Measurements from ENCODE around the gene FIBP. TPM values are rescaled to one million over a fixed set of nuclear protein-coding genes. Genes with fewer than 3 reads are reported as not detected.
A peak's percentile ranks its signal among the peaks of the same experiment; 100 is the strongest.

The FIBP gene
- total and polyA plus RNA-seq, 2 of the 8 experiments (the other 6 are each of a cell fraction or from before 2014, with no cell fraction given) = 74.3 to 173 TPM

- Histone ChIP-seq H2BK20ac (ENCODE audit: low read length) (peak overlapping the region; percentile 83; the same call in 1 of the 2 replicates), H2BK12ac (ENCODE audit: low read depth, low read length) (peak overlapping the region; percentile 99), H3K27ac (ENCODE audit: low read depth, low read length) (peak overlapping the region; percentile 96), H3K79me2 (ENCODE audit: control insufficient read depth in 1 of 2, insufficient read depth in 2 of 2, low read length in 2 of 2) (peaks cover 15 to 31% of the 10 kb centered on the region in 2 experiments), H2AFZ (ENCODE audit: low read length) (no peak overlapping the region), H4K91ac (replicated peaks; ENCODE audit: insufficient read length, low read length) (peak overlapping the region; percentile 96), H2BK15ac (ENCODE audit: low read length) (peak overlapping the region; percentile 98; the same call in 1 of the 2 replicates), H3K4ac (replicated peaks; ENCODE audit: insufficient read length, low read depth, low read length) (peak overlapping the region; percentile 91), H3K36me3 (ENCODE audit: control insufficient read depth in 2 of 4, insufficient read depth in 4 of 4, low read length in 3 of 4) (peaks cover 15 to 25% (median 24%) of the 10 kb centered on the region in 4 experiments), H2BK120ac (replicated peaks; ENCODE audit: low read depth, low read length) (peak overlapping the region; percentile 65), H3K23ac (ENCODE audit: insufficient read length) (no peak overlapping the region), H3K9me3 (ENCODE audit: insufficient read depth in 2 of 2, low read depth in 1 of 2, low read length in 1 of 2) (no peaks in the 10 kb centered on the region), H4K8ac (ENCODE audit: extremely low read depth, insufficient read depth, low read length) (peak overlapping the region; percentile 97; the same call in 1 of the 2 replicates), H3K27me3 (replicated peaks in 1 of 4; ENCODE audit: control insufficient read depth in 3 of 4, extremely low read depth in 1 of 4, insufficient read depth in 3 of 4, low read length in 3 of 4) (no peaks in the 10 kb centered on the region), H2AK5ac (ENCODE audit: low read depth, low read length) (peak overlapping the region; percentile 84), H4K5ac (ENCODE audit: insufficient read length, low read depth, low read length) (peak overlapping the region; percentile 52), H2BK5ac (ENCODE audit: low read depth, low read length) (peak overlapping the region; percentile 98), H3K4me1 (replicated peaks in 1 of 4; ENCODE audit: control insufficient read depth in 3 of 4, insufficient read depth in 4 of 4, low read length in 3 of 4) (peaks cover 0 to 15% (median 6%) of the 10 kb centered on the region in 4 experiments; a peak in 5 of 7 replicates), H3K4me2 (ENCODE audit: insufficient read depth in 1 of 2, low read depth in 2 of 2, low read length in 2 of 2) (peak overlapping the region; percentile 95 to 97), H3K4me3 (ENCODE audit: extremely low read depth in 1 of 4, insufficient read depth in 2 of 4, low read depth in 3 of 4, low read length in 4 of 4) (peak overlapping the region; percentile 75 to 95 (median 82)), H3K18ac (ENCODE audit: extremely low read depth, low read length) (peak overlapping the region; percentile 99), H3K23me2 (ENCODE audit: low read depth, low read length) (peaks cover 19% of the 10 kb centered on the region), H3K79me1 (ENCODE audit: low read depth, low read length) (peaks cover 13% of the 10 kb centered on the region), H4K20me1 (replicated peaks in 1 of 2; ENCODE audit: control insufficient read depth in 1 of 2, insufficient read depth in 2 of 2, low read length in 2 of 2) (peaks cover 16 to 18% of the 10 kb centered on the region in 2 experiments), H3K14ac (ENCODE audit: insufficient read length) (peak overlapping the region; percentile 51), H3K56ac (replicated peaks; ENCODE audit: insufficient read length, low read depth, low read length) (peak overlapping the region; percentile 62), H3K9ac (replicated peaks in 1 of 4; ENCODE audit: extremely low read depth in 1 of 4, low read depth in 3 of 4, low read length in 3 of 4) (peak overlapping the region; percentile 46 to 97 (median 94))
- POLR2A ChIA-PET (ENCODE audit: partially characterized antibody) = interaction anchor here (0.6 to 39.7 kb wide), 43 partner anchors 4 to 279 kb away, joined by 3 to 1071 read pairs (median 4); partner anchors contain the start of genes AP5B1, BANF1, C11orf68 and CCDC85B
- CTCF ChIA-PET (ENCODE audit: partially characterized antibody) = interaction anchor here (0.5 to 9.9 kb wide), 41 partner anchors 10 to 442 kb away, joined by 3 to 191 read pairs (median 4); partner anchors contain the start of genes BANF1, CCDC85B, CTSW and FIBP
- DNase-seq (ENCODE audit: low read depth in 1 of 2, low spot score in 2 of 2) = no peak
- WGBS, 2 experiments (ENCODE audit: extremely low coverage in 1 of 2, insufficient coverage in 1 of 2, insufficient read length in 1 of 2, insufficient replicate concordance in 2 of 2, low coverage in 1 of 2, low lambda C conversion rate in 2 of 2, missing lambda C conversion rate in 1 of 2) = 8% methylated on average over 16 of the region's 16 CpGs; no CpG with 5 or more reads in 1 of the 2 experiments
- FAIRE-seq = no peak
- TF ChIP-seq ZNF274 (IDR thresholded peaks at IDR 0.05; ENCODE audit: borderline replicate concordance, extremely low read depth, low read length) = no peak
- no peak for TF ChIP-seq CBX8 (IDR thresholded peaks at IDR 0.05; ENCODE audit: borderline replicate concordance, low read depth, low read length)
- TF ChIP-seq TBP (IDR thresholded peaks at IDR 0.05; ENCODE audit: low read depth, low read length) = no peak
- TF ChIP-seq CBX5 (IDR thresholded peaks at IDR 0.05; ENCODE audit: low read depth, low read length) = no peak
- no peak for TF ChIP-seq E2F6 (IDR thresholded peaks at IDR 0.05)
- TF ChIP-seq POLR2AphosphoS5 (IDR thresholded peaks at IDR 0.05; ENCODE audit: low read depth, low read length) = peak; percentile 71; the same call in 1 of the 2 replicates
- TF ChIP-seq CREB1 (IDR thresholded peaks at IDR 0.05) = no peak
- TF ChIP-seq CHD2 (IDR thresholded peaks at IDR 0.05; ENCODE audit: low read length) = 0 out of 2 replicates have a peak, but pooled peaks have one; percentile 39
- TF ChIP-seq SP2 (IDR thresholded peaks at IDR 0.05; ENCODE audit: low read length) = no peak
- TF ChIP-seq BCL11A (IDR thresholded peaks at IDR 0.05; ENCODE audit: low read depth in 2 of 2, low read length in 2 of 2) = no peak
- no peak for TF ChIP-seq CEBPB (IDR thresholded peaks at IDR 0.05; ENCODE audit: low read depth, low read length)
- TF ChIP-seq POLR2A (IDR thresholded peaks at IDR 0.05; ENCODE audit: control extremely low read depth in 1 of 2, low read depth in 2 of 2, low read length in 2 of 2) = 0 out of 3 replicates have a peak, but pooled peaks of 1 of the 2 experiments have one; percentile 66
- TF ChIP-seq BACH1 (IDR thresholded peaks at IDR 0.05; ENCODE audit: low read length) = no peak
- no peak for TF ChIP-seq GTF2F1 (IDR thresholded peaks at IDR 0.05; ENCODE audit: borderline replicate concordance, low read depth, low read length)
Observed at GRCh38 chr11:65859812-65860277, 28.4 kb downstream of the FIBP start.
